Umbilical cord (tissue), 2 donors: ENCODE measurements around the gene BCAR3. TPM values are rescaled to one million over a fixed set of nuclear protein-coding genes. Genes with fewer than 3 reads are reported as not detected.

Source experiments
- DNase-seq: peaks from one replicate; pipeline ENCODE4 v3.0.0-alpha.2; 2015; ENCODE audit warnings: low spot score
- total RNA-seq: library from RNA; depleted of rRNA; stranded (reverse); fragments of >200 nt; gene quantifications from one replicate; pipeline ENCODE4 v1.2.3, GENCODE V29; 2014; ENCODE audit warnings: low replicate concordance; ENCODE audit not compliant: insufficient read depth

The BCAR3 gene
- total RNA-seq, 1 donor from 2014 or later = 17.6 TPM

DNA sequence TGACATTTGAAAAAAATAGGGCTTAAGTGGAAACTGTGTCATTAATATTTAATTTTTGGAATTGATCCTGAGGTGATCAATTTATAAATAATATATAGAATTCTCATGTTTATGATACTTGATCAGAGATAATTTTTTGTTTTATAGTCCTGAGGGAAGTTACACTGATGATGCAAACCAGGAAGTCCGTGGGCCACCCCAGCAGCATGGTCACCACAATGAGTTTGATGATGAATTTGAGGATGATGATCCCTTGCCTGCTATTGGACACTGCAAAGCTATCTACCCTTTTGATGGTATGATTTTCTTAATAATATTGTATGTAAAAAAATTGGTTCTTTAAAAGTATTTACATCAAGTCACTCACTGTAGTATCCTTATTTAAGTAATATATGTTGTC, 132.5 kb downstream of the BCAR3 start:
- no peak for DNase-seq

DNA sequence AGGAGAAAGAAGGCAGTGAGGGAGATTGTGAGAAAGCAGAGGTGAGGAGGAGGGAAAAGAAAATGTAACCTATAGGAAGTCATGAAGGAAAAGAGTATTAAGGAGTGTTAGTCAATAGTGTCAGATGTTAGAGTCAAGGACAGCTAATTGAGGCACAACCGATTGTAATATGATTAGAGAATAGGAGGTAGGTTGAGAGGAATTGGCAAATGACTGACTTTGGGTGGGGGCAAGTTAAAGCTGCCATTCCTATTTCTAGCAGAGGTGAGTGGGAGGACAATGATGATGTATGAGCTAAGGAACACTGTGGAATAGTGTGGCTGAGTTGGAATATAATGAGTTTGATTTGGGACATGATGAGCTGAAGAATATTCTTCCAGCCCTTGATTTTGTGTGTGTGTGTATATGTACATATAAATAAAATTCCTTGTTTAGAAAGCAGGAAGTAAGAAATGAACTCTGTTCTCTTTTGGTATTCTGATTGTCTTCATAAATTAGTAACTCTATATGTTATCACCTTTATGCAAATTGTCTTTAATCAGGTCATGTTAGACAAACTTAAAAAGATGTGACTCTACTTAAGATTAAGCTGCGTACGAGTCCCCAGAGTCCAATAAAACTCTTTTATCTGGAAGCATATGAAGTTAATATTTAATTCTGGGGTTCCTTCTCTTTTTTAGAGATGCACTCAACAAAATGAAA, 135.3 kb downstream of the BCAR3 start:
- no peak for DNase-seq

DNA sequence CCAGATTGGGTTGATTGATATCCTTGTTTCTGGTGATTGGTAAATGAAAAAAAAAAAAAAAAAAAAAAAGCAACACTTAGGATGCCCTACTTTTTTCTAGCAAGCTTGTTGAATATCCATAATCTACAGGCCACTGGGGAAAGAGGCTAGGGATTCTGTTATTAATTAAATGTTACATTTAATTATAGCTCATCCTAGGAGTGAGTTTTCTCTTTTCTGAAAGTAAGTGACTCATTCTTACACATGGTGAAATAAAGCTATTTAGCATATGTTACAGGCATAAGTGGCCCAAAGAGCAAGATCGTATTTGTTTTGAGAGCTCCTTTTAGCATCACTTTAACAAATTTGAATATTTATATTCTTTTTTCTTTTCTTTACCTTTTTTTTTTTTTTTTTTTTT, 139.2 kb downstream of the BCAR3 start:
- DNase-seq = no peak

DNA sequence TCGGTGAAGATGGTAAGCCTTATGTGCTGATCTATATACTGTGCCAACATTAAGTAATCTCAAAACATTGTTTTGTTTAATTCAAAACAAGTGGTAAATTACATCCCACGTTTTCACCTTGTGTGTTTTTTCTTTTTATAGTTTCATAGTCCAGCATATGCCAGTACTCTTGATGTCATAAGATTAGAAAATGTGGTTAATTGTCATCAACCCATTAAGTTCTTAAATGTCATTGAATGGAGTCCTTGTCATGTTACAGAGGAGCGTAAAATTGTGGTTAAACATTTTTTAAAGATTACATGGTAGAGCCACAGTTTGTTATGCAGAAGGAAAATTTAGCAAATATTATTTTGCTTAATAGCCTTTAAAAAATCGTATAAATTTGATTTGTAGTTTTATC, 140.6 kb downstream of the BCAR3 start:
- DNase-seq = no peak

DNA sequence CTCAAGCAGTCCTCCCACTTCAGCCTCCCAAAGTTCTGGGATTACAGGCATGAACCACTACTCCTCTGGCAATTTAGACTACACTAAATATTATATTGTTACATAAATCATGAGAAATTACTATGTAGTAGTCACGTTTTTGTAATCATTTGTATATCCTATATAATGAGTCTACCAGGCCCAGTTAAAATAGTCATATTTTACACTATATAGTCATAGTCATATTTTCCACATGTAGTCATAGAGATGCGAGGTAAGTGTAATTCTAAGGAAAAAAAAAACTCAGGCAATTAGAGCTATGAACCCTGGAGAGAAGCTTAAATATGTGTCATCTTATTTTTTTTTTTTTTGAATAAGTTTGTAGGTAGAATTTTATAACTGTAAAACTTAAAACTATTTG, 143.7 kb downstream of the BCAR3 start:
- DNase-seq = no peak

DNA sequence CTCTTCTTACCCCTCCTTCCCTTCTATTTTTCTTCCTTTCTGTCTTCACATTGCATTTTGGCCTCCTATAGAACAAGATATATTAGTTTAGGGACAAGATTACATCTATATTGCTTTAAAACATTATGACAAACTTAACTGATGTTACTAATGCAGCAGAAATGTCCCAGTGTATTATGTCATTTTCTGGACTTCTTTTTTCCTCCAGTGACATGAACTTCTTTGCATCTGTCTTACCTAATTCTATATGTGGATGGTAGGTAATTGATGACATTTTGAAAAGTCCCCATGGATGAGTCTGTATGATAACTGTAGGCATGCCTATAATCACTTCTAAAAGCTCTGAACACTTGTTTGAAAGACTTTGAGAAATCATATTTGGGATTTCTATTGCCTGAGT, 144.2 kb downstream of the BCAR3 start:
- no peak for DNase-seq

DNA sequence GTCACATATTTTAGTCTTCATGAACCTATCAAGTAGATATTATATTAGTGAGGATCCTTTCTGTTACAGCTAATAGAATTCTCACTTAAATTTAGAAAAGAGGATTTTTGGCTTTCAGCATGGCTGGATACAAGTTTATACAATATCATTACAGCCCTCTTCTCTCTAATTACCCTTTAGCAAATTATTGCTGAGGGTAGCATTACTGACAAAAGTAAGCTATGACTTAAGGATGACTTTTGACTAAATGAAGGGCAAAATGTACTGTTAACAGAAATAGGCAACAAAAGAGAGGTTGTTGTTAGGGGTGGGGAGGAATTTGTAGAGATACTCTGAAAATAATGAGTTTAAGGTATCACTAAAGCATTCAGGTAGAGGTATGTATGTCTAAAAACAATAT, 148.0 kb downstream of the BCAR3 start:
- DNase-seq = no peak

DNA sequence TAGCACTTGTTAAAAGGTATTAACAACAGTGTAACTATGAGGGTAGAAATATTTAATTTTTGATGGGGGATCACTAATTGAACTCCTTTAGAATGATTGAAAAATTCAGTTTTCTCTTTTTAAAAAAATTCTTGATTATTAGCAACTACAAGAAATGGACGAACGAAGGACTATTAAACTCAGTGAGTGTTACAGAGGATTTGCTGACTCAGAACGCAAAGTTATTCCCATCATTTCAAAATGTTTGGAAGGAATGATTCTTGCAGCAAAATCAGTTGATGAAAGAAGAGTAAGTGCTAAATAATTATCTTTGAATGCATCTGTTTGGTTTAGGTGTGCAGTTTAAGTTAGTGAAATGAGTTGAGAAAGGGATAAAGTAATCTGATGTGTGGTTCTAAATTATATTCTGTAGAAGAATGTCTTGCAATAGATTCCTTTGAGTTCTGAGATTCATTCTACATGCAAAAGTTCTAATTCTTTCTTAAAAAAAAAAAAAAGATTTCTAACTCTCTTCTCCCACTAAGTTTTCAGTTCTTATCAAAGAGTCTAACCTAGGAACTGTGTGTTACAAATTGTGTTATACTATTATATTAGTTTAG, 148.8 kb downstream of the BCAR3 start:
- DNase-seq = no peak

DNA sequence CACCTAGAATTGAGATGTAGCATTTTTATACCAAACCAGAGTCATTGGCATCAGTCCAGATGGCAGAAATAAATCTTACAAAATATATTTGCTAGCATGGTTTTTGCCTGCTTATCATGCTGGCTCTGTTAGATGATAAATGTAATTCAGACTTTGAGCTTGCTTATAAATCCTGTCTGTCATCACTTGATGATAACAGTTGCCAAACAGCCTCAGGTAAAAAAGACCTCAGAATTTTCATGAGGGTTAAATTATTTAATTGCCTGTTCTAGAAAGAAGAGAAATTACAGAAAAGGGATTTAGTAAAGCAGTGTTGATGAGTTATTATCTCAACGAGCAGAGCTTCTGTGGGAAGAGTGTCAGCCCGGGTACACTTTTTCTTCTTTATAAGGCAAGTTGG, 150.4 kb downstream of the BCAR3 start:
- peak; percentile 35 for DNase-seq

DNA sequence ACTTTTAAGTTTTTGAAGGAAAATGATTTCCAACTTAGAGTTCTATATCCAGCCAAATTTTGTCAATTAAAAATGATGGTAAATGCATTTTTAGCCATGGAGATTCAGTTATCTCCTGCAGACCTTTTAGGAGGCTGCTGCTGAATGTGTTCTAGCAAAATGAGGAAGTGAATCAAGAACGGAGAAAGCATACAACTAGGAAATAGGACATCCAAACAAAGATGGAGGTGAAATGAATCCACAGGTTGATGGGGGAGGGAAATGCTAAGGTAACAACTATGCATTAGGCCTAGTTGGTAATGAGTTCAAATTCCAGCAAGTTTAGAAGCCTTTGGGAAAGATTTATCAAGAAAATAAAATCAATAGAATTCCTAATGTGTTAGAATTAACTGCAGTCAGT, 153.2 kb downstream of the BCAR3 start:
- DNase-seq = no peak

DNA sequence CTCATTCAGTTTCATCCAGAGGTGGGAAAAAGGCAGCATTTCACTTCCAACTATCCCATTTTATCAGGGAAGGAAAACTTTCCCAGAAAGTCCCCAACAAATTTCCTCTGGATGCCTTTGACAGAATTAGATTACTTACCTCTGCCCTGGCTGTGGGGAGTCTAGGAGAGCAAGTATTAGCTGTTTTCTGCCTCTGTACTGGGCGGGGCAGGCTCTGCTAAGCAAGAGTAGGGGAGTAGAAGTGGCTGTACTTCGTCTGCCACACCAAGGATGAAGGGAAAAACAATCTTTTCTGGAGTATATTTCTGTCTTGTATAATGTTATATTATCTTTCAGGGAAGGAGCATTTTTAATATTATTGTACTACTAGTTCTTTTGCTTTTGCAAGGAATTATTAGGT, 155.2 kb downstream of the BCAR3 start:
- DNase-seq = peak; percentile 10

DNA sequence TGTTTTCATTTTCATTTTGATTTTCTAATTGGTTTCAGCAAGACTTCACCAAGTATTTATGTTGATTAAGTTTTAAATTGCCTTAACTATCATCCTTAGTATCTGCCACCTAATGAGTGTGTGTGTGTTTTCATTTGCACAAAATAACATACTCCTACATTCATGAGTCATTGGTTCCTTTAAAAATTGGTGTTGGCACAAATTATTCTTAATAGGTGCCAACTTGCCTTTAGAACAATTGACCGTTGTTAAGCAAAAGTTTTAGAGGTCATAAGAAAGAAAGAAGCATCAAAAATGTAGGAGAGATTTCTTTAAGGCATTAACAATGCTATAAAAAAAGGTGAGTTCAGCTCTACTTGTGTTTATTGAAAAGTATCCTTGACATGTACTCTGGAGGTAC, 156.2 kb downstream of the BCAR3 start:
- no peak for DNase-seq

DNA sequence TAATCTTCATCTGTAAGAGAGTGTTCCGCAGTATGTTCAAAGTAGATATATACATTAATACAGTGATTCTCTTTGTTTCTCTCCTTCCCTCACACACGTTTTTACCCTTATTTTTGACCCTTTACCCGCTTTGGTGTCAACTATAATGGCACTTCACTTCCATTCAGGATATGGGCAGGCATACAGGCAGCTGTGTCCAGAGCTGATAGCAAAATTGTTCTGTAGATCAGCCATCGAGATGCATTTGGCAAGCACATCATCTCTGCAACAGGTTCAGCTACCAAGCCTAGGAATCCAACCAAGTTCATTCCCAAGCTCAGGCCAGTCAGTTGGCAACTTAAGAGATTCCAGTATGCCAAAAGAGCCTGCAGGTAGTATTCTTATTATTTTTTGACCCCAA, 158.9 kb downstream of the BCAR3 start:
- DNase-seq = no peak

DNA sequence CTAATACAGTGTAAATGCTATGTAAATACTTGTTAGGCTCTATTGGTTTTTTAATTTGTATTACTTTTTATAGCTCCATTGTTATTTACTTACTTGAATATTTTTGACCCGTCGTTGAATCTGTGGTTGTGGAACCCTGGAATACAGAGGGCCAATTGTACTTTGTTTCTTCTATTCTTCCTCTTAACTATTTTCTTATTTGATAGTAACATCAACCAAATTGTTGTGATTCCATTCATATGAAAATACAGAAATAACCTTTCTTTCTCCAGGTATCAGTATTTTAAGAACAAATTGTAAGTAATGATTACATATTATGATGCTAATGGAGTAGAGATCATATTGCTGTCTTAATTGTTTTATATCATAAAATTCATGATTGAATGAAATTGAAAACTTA, 160.0 kb downstream of the BCAR3 start:
- no peak for DNase-seq

DNA sequence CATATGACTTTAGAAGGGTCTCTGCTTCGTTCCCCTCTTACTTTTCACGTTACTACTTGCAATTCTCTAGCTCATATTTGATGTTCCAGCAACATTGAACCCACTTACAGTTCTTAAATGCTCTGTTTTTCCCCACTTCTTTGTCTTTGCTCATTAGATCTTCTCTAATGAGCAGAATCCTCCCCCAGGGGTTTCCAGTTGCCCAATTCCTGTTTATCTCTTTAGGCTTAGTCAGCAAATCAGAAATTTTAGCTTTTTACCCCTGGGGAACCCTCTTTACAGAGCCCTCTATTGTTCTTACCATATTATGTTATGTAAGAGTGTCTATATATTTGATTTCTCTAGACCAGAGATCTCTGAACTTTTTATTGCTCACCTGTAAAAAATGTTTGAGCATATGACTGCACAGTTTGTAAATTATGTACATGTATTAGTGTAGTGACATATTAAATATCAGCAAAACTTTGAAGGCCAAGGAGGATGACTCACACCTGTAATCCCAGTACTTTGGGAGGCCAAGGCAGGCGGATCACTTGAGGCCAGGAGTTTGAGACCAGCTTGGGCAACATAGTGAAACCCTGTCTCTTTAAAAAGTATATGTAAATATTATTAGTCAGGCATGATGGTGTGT, 162.3 kb downstream of the BCAR3 start:
- DNase-seq = no peak

DNA sequence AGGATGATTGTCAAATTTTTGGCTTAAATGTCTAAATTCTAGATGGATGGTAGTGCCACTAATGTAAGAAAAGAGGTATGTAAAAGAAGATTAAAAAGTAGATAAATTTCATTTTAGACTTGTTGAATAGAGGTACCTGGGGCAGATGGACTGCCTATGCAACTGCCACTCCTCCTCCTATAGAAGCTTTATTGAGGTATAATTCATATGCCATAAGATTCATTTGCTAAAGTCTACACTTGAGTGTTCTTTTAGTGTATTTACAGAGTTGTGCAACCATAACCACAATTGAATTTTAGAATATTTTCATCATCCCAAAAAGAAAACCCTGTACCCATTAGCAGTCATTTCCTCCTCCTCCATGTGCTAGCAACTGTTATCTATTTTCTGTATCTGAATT, 163.1 kb downstream of the BCAR3 start:
- no peak for DNase-seq

DNA sequence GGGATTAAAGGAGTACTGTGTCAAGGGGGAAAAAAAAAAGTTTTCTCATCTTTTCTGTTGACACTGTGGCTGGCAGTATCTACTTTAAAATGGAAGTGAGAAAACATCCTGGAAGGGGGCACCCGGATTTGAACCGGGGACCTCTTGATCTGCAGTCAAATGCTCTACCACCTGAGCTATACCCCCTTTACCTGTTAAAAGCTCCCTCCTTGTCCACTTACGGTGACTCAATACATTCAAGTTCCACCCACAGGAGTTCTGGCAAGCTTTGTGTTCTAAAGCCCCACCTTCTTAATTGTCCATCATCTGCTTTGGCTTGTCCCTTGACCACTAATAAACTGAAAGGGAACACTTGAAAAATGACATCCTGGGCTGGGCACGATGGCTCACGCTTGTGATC, 165.5 kb downstream of the BCAR3 start:
- no peak for DNase-seq

Other genes starting within 250 kb of the BCAR3 start
- gene FNBP1L, start 233.7 kb downstream of the BCAR3 start, total RNA-seq = 33.5 TPM
- 27.4 TPM for gene DNTTIP2, start 197.4 kb upstream of the BCAR3 start, total RNA-seq
- 9.9 TPM for gene GCLM, start 227.6 kb upstream of the BCAR3 start, total RNA-seq